ENCODE measurements around the gene SLC25A12. TPM values are rescaled to one million over a fixed set of nuclear protein-coding genes. Genes with fewer than 3 reads are reported as not detected.
A peak's percentile ranks its signal among the peaks of the same experiment; 100 is the strongest.

Gene SLC25A12
- total RNA-seq, 4 donors from 2014 or later: 12.0 to 31.1 (median 22.1) TPM

GRCh38 chr2:171895786-171896185, 1.7 kb upstream of the SLC25A12 start:
- WGBS, 2 donors: 36 to 71% methylated on average over 1 of the region's 1 CpG
- TF ChIP-seq CTCF (IDR thresholded peaks at IDR 0.05): no peak
- no peak for TF ChIP-seq POLR2A (IDR thresholded peaks at IDR 0.05)
- no peak overlapping the region for H3K4me3 ChIP-seq

DNA sequence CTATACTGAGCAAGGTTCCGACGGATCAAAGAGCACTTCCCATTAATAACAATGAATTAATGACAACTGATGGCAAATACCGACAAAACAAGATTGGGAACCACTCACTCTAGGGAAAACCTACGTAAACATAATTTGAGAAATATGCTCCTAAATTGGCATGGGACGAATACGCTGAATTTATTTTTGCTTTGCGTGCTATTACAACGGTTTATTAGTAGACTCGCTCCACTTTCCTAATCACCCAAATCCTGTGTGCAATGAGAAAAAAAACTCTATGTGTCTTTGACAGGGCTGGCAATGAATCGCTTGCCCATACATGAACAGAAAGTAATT, 536 bp upstream of the SLC25A12 start:
- H3K27ac ChIP-seq: peak overlapping the region; percentile 84 to 94 (median 91)
- H3K4me3 ChIP-seq: peak overlapping the region; percentile 75 to 97 (median 84)
- intact Hi-C loops (cut with DNase I): no loop called here
- TF ChIP-seq CTCF (IDR thresholded peaks at IDR 0.05) (no peak), POLR2A (IDR thresholded peaks at IDR 0.05) (no peak)
- H3K36me3 ChIP-seq: peaks cover 0 to 17% (median 0%) of the 10 kb centered on the region in 3 donors
- no peak for DNase-seq
- H3K27me3 ChIP-seq: no peaks in the 10 kb centered on the region
- 14 to 28% methylated on average over 8 to 10 of the region's 10 CpGs for WGBS, 2 donors
- peaks cover 7 to 34% (median 24%) of the 10 kb centered on the region in 3 donors for H3K4me1 ChIP-seq
- H3K9me3 ChIP-seq: no peaks in the 10 kb centered on the region

More at GRCh38 chr2:171895786-171896185, 1.7 kb upstream of the SLC25A12 start:
- DNase-seq: no peak
- intact Hi-C loops (cut with DNase I): no loop called here
- peaks cover 0 to 6% (median 0%) of the 10 kb centered on the region in 3 donors for H3K36me3 ChIP-seq
- no peak overlapping the region for H3K27ac ChIP-seq
- H3K9me3 ChIP-seq: no peaks in the 10 kb centered on the region
- peaks cover 7 to 34% (median 24%) of the 10 kb centered on the region in 3 donors for H3K4me1 ChIP-seq
- H3K27me3 ChIP-seq: no peaks in the 10 kb centered on the region

DNA sequence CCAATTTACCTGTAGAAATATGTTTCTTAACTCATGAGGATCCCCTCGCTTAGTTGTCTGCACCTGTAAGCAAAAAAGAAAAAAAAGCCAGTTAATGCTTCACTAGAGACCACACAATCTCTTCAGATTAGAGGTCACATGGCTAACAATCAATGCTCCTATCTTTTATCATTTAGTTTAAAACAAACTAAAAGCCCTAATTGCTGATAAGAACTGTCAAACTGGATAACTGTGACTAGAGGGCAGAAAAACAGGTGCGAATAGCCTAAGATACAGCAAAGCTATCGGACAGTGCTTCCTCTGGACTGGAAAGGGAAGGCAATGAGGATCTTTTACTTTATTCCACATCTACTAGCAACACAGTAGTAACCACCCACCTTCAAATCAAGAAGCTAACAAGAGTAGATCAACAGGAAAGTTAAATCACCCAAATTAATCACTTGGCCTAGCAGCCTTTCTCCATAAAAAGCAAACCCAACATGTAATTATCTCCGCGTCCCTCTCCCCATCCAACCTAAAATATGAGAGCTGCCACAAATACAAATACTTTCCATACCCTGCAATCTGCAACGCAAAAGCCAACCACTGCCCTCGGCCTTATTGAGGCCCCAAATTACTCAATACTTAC, 734 bp downstream of the SLC25A12 start:
- peak overlapping the region; percentile 75 to 97 (median 84) for H3K4me3 ChIP-seq
- no peaks in the 10 kb centered on the region for H3K27me3 ChIP-seq
- H3K27ac ChIP-seq: peak overlapping the region; percentile 84 to 94 (median 91)
- H3K4me1 ChIP-seq: peaks cover 7 to 34% (median 24%) of the 10 kb centered on the region in 3 donors
- intact Hi-C loops (cut with DNase I): no loop called here
- H3K36me3 ChIP-seq: peaks cover 0 to 17% (median 0%) of the 10 kb centered on the region in 3 donors
- no peaks in the 10 kb centered on the region for H3K9me3 ChIP-seq
- no peak for TF ChIP-seq CTCF (IDR thresholded peaks at IDR 0.05)
- TF ChIP-seq POLR2A (IDR thresholded peaks at IDR 0.05): no peak
- WGBS, 2 donors: 14 to 20% methylated on average over 7 of the region's 7 CpGs
- DNase-seq: no peak

- Histone ChIP-seq H3K27me3 (no peaks in the 10 kb centered on the region), H3K4me3 (no peak overlapping the region), H3K4me1 (peaks cover 7 to 25% (median 20%) of the 10 kb centered on the region in 3 donors), H3K36me3 (peaks cover 0 to 17% (median 0%) of the 10 kb centered on the region in 3 donors), H3K9me3 (no peaks in the 10 kb centered on the region), H3K27ac (no peak overlapping the region)
- no peak for DNase-seq
- 67 to 68% methylated on average over 1 of the region's 1 CpG for WGBS, 2 donors
- intact Hi-C loops (cut with DNase I): no loop called here
- TF ChIP-seq CTCF (IDR thresholded peaks at IDR 0.05) (no peak), POLR2A (IDR thresholded peaks at IDR 0.05) (no peak)
Measured at GRCh38 chr2:171889808-171890207, 4.2 kb downstream of the SLC25A12 start.

DNA sequence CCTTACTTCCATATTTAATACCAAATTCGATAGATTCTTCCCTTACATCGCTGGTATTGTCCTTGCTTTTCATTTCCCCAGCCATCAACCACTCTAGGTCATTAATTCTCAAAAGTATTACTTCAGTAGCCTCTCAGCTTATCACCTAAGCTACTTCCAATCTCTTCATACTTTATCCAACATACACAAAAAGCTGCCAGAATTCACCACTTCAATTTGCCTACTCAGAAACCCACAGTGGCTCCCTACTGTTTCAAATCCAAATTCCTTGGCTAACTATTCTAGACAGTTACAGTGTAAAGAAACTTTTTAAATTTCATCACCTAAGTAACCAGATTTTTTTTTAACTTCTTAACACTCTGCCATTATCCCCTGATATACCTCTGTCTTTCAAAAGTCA, 4.7 kb downstream of the SLC25A12 start:
- no peak for TF ChIP-seq POLR2A (IDR thresholded peaks at IDR 0.05)
- no peak for TF ChIP-seq CTCF (IDR thresholded peaks at IDR 0.05)
- Histone ChIP-seq H3K9me3 (no peaks in the 10 kb centered on the region), H3K36me3 (peaks cover 0 to 17% (median 0%) of the 10 kb centered on the region in 3 donors), H3K27ac (no peak overlapping the region), H3K27me3 (no peaks in the 10 kb centered on the region), H3K4me1 (peaks cover 7 to 21% (median 18%) of the 10 kb centered on the region in 3 donors), H3K4me3 (no peak overlapping the region)
- WGBS, 2 donors: 95 to 100% methylated on average over 2 of the region's 2 CpGs
- intact Hi-C loops (cut with DNase I): no loop called here
- DNase-seq: no peak
